GM19397 (cell line): ENCODE data around the gene CALHM4.

Experiments
- ATAC-seq: cut with Tn5 transposase; IDR thresholded peaks from one replicate; pipeline ENCODE4 v1.9.1; 2021; ENCODE audit warnings: mild to moderate bottlenecking, moderate library complexity; ENCODE audit not compliant: unreplicated experiment

Gene CALHM4

DNA sequence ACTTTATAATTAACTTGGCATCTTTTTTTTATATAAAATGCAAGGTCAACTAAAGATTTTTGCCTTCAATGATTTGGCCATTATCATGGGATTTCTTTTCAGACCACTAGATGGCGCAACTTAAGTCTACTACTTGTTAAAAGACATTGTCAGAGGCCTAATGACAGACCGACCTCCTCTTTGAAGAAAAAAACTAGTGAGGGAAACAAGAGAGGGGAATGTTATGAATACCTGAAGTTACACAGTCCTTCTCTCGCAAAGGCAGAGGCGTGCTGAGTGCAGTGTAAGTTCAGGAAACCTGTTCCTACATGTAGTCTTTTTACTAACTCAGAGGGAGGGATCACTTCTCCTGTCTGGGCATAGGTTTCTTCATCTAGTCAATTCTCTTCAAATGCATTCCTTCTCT is 17.3 kb upstream of the CALHM4 start:
- ATAC-seq: no peak

DNA sequence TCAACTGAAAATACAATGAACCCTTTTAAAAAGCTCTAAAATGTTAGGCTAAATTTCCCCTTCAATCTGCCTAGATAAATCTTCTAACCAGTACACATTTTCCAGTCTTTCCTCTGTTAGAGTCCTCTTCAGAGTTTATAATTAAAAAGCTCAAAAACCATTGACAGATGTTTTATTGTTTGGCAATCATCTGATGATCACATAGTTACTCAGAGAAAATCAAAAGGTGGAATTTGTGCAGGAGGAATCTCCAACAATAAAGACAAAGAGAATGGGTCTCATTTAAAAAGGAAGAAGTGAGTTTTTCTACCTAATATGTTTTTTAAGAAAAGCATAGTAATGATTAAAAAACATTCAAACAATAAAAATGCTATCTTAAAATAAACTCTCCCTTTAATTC is 11.1 kb upstream of the CALHM4 start:
- no peak for ATAC-seq

DNA sequence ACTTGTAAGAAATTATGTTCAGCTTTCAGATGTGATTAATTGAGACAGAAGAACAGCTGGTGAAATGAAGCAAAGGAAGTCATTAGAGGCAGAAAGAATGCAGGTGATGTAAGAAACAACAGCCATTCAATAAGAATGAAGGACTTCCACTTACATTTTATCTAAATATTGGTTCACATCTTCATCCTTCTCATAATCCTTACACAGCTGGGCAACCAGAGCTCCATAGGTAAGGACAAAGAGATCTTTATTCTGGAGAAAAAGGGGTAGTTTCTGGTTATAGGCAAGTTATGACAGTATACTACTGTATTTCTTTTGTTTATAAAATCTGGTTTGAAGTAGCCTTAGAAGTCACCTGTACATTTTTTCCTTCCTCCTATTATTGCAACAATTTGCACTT is 10.4 kb upstream of the CALHM4 start:
- no peak for ATAC-seq

DNA sequence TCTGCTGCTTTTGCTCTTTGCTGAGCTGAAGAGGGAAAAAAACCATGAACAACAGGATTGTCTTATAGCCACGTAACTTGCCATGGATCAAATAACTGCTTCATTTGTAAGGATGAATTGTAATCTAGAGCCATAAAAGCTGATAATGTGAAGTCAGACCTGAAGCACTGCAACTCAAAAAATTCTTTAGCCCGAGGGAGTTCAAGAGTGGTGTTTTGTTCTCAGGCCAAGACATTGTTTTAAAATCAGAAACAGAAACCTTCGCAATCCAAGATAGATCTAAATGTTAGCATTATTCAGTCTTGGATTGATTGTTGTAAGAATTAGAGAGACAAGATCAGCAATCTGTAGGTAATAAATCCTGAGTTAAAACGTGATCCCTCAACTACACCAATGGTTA is 7.9 kb upstream of the CALHM4 start, which contains the start of gene TRAPPC3L:
TRAPPC3L (minus strand) TSS at position 34 of the 400 bp plus-strand sequence. CDS start 170 bp downstream, outside the sequence.
- no peak for ATAC-seq

DNA sequence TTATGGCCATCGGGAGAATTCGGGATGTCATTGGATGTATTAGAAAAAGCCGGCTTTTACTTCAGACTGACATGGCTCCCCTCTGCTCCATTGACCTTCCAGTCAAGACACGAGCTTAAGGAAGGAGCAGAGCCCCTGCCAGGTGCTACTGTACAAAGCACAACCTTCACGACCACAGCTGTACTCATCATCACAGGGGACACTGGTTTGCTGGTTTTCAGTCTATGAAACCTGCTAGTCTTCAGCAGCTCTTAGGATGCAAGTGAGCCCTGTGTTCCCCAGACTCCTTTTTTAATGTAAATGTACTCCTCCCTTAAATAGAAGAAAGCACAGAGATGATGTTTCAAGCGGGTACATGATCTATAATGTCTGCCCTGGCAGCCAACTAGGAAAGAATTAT is 6.2 kb upstream of the CALHM4 start:
- no peak for ATAC-seq

DNA sequence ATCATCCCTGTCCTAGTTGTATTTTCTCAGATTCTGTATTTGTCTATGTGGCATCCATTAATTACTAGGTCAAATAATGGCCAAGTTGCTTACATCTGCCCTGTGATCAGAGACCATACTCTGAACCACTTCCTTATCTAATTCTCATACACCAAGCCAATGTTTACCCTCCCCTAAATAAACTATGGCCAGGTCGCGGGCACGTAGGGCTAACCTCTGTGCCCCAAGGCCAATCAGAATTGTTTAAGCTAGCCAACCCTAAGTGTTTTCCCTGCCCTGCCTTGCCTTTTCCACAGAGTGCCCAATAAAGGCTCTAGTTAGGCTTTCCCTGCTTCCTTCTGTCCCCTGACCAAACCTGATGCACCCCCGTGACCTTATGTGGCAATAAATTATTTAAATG is 2.8 kb upstream of the CALHM4 start:
- no peak for ATAC-seq

DNA sequence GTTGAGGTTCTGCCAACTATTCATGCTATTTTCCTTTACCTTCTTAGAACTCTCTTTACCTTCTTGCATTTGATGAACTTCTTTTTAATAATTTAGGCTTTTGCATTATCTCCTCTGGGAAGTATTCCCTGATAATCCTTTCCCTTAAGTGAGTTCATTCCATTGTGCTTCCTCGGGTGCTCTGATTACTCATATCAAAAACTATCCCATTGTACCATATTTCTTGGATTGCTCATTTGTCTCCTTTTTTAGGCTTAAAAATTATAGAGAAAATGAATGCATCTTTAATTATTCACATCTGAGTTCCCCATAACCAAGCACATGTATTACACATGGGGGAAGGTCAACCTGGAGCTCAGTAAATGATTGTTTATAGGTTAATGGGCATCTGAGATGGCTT is 2.5 kb downstream of the CALHM4 start:
- no peak for ATAC-seq

DNA sequence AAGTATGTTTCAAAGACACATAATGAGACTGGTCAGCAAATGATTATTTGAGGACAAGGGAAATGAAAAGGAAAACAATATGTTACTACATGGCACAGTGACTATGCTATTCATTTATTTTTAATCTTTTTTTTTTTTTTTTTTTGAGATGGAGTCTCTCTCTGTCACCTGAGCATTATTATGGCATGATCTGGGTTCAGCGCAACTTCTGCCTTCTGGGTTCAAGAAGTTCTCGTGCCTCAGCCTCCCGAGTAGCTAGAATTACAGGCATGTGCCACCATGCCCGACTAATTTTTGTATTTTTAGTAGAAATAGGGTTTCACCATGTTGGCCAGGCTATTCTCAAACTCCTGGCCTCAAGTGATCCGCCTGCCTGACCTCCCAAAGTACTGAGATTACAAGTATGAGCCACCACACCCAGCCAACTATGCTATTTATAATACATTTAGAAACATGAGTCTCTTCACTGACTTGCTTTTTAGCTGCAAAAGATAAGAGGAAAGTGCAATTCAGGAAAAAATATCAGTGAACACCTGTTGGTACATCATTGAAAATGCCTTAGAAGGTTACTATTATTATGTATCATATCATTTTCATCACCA is 3.4 kb downstream of the CALHM4 start:
- no peak for ATAC-seq

DNA sequence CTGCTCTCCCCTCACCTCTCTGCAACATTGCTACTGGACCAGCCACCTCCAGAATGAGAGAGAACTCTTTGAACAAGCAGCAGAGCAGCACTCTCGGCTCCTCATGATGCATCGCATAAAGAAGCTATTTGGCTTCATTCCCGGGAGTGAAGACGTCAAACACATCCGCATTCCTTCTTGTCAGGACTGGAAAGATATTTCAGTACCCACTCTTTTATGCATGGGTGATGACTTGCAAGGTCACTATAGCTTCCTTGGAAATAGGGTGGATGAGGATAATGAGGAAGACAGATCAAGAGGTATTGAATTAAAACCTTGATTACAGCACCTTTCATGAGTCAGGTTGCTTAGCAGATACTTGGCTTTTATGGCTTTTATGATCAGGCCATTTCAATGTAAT is 4.3 kb downstream of the CALHM4 start:
- ATAC-seq: no peak

DNA sequence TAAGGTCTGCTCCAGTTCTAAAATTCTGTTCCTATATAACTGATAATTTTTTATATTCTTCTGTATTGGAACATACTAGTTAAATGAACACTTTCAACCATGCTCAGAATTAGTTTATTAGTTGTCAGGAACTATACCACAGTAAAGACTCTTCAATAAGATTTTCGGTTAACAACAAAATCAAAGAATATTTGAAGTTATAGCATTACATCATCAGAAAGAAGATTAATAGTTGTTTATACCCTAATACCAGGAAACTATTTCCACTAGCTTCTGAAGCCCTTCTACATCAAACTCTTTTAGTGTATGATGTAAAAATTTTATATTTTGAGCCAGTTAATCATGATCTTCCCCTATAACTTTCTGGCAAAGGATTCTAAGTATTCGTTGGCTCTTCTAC is 6.6 kb downstream of the CALHM4 start:
- ATAC-seq: no peak

DNA sequence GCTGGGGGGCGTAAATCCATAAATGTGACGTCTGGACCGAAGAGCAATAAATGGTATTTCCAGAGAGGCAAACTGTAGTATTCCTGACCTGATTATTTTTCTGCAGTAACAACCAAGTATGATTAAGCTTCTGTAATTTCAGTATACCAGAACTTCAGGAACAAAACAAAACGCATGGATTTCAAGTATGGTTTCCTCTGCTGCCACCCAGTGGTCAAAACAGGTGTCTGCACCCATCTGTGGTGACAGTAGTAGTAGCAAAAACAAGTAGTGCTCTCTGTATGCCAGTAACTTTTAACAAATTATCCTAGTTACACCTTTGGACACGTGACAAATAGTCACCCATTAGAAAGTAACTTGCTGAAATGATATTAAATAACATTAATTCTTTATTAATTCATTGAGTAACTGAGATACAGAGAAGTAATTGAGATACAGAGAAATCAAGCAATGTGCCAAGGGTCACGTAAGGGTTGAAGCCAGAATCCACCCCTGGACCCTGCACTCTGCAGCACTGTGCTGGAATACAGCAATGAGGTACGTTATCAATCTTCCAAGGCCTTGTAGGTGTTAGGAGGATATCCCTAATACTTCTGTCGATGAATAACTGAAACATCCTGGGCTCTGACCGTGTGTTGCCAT is 7.9 kb downstream of the CALHM4 start:
- ATAC-seq: no peak

DNA sequence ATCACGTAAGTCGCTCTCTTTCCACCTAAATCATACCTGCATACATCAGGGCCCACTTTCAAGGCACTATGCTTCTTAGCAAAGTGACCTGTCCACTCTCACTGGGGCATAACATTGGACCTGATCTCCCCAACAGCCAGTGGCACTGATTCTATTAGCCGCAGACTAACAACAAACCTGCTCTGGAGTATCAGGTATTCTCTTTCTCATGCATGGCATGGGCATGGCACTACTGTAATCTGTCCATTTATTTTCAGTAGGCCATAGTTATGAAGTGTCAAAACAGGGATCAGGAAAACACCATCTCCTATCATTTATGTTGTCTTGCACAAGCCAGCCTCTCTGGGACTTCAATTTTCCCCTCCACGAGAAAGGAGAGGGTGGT is 8.5 kb downstream of the CALHM4 start:
- ATAC-seq: no peak

DNA sequence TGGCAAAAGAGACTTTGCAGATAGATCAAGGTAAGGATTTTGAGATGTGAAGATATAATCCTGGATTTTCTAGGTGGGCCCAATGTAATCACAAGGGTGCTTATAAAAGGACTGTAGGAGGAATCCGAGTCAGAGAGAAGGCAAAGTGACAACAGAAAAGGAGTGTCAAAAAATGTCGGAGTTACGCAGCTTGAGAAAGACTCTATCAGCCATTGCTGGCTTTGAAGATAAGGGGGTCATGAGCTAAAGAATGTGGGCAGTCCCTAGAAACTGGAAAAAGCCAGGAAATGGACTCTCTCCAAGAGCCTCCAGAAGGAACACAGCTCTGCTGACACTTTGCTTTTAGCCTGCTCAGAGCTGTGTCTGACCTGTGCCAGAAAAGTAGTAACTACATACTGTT is 9.1 kb downstream of the CALHM4 start:
- no peak for ATAC-seq

DNA sequence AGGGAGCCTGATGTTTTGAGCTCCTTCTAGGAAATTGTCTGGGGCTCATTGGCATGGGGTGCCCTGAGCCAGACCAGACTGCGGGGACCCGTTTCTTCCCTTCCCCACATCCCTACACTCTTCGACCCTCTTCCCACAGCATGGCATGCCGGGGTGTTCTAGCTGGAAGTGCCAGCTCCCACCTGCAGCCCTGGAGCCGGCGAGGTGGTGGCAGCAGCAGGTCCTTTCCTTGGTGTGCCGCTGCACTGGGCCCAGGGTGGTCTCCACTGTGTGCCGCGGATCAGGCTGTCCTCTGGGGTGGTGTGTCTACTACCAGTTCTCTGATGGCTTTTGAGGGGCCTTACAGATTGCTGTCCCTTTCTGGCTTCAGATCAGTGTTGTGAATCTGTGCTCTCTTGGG is 10.3 kb downstream of the CALHM4 start:
- no peak for ATAC-seq

DNA sequence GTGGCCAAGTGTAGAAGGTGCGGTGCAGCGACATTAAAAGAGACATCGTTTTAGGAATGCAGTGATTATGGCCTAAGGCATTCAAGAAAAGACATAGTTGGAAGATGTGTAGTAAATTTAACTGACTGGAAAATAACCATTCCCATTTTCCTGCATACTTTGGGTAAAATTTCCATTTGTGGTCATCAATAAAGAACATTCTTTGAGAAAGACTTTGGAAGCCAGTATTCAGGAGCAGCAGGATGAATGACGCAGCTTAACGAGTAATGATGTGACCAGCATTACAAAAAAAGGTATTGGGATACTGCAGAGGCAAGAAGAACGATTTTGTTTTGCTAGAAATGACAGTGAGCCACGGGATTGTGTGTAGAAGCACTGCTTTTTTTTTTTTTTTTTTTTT is 10.8 kb downstream of the CALHM4 start:
- no peak for ATAC-seq

DNA sequence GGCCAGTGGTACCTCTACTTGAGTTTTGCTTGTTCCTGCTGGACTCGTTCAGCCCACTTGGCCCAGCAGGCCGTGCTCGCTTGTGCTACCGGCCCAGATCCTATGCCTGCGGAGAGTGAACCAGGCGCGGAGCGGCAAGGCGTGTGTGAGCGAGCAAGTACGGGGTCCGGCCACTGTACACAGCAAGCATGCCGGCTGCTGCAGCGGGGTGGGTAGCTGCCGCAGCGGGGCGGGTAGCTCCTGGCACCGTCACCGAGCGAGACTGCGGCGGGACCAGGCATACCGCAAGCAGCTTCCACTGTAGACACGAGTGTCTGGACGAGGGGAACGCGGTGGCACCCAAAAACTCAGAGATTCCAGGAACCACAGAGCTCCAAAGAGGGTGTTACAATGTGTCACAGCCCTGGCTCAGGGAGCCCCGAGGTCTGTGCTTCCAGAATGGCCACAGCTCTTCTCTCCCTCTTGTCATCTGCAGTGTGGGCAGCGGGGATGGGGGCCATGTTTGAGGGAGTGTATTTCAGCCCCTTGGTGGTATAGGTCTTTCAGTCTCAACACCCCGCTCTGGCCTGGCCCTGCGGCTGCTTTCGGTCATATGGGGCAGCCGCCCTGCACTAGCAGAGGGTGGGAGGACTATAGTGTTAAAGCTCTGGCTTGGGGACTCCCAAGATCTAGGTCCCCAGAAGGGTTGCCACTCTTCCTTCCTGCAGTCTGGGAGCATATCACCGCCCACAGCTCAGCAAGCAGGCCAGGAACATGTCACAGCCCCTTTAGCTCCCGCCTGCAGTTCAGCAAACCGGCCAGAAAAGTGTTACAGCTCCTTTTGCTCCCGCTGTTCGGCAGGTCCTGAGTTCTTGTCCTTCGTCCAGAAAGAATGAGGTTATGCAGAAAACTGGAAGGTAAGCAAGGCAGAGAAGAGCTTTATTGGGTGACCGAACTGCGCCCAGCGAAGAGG is 11.6 kb downstream of the CALHM4 start:
- no peak for ATAC-seq

DNA sequence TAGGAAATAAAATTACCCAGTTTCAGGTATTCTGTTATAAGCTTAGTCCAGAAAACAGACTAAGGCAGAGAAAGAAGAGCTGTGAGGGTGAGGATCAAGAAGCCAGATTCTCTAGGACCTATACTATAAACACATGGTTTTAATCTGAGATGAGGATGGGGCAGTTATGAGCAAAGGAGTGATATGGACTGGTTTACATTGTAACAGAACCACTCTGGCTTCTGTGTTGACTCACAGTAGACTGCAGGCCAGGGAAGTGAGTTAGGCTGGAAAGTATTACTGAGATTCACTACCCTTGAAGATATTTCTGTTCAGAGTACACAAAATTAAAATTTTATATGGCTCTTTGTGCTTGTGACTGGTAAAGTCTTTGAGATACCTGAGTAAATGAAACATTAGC is 14.6 kb downstream of the CALHM4 start:
- ATAC-seq: no peak

DNA sequence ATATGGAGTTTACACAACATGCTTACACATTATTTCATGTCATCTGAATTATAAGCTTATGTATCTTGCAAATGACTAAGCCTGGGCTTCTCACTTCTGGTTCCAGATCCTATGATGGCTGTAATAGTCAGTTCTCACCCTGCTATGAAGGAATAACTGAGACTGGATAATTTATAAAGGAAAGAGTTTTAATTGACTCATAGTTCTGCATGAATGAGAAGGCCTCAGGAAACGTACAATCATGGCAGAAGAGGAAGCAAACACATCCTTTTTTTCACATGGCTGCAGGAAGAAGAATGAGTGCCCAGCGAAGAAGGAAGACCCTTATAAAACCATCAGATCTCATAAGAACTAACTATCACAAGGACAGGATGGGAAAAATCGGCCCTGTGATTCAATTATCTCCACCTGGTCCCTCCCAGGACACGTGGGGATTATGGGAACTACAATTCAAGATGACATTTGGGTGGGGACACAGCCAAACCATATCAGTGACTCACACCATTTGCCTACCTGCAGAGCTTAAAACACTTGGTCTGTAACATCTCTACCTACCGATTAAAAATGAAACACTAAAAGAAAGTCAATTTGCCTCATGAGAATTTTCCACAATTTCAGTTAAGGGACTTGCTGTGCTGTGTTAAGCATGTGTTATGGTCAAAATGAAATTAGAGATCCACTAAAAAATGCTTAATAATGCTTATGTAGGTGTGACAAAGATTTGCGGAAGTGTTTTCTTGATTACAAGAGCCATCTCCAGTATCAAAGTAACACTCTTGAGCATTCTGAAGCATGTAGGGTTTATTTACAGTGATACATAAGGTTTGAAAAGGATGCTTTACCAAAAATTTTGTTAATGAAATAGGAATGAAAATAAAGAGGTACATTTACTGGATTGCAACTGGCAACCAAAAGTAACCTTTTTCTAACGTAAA is 15.5 kb downstream of the CALHM4 start:
- no peak for ATAC-seq

DNA sequence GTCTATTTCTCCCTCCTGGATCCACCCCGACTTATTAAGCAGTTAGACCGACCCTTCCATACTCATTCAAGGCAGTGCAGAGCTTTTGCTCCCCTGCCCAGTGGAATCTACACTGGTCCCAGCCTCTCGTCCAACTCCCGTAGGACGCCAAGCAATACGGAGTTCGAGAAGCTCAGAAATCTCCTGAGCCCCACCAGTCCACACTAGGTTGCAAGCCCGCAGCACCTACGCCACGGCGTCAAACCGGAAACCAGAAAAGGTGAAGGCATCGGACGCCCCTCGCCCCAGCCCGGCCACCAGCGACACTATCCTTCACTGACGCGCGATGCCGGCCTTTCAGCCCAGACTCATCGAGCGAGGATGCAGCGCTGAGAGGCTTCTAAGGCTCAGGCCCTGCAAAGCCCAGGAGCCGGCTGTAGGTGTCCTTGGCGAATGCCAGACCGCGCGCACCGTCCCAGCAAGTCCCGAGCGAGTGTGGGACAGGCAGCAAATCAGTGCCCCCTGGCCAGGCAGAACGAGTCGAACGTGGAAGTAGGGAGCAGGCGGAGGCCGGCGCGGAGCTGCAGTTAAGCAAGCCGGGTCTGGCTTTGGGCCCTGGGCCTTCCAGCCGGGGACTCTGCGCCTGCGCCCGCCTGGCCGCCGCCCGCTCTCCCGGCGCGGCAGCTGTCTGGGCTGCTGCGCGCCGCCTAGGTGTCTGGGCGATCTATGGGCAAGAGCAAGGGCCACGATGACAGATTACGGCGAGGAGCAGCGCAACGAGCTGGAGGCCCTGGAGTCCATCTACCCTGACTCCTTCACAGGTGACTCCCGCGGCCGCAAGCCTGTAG is 17.5 kb downstream of the CALHM4 start, which contains the start of gene RWDD1:
RWDD1 (plus strand) TSS at position 649 of the 827 bp plus-strand sequence; CDS start at position 728, 79 bp downstream.
- ATAC-seq: peak; percentile 90

DNA sequence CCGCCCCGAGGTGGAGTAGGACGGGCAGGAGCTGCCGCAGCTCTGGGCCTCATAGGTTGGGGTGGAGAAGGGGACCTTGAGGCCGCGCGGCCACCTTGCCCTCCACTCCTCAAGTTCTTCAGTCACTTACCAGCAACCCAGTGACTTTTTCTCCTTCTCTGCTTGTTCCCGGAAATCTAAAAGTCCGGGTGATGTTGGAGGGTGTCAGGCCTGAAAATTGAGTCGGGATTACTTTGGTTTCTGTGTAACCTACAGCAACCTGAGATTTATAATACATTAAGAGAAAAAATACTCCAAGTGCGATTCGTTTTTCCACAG is 18.1 kb downstream of the CALHM4 start:
- no peak for ATAC-seq
